Measurements from ENCODE around the gene GPR45. TPM values are rescaled to one million over a fixed set of nuclear protein-coding genes. Genes with fewer than 3 reads are reported as not detected.

Gene GPR45
- total RNA-seq, 1 experiment from 2014 or later, result not detected

GRCh38 chr2:105194022-105194675, 47.4 kb upstream of the GPR45 start (continued):
- TF ChIP-seq ESRRA (CRISPR knock-in tag; IDR thresholded peaks at IDR 0.05; ENCODE audit: borderline replicate concordance), result no peak

- H3K4me1 Mint-ChIP-seq, result peaks cover 12% of the 10 kb centered on the region
- CTCF ChIA-PET, result interaction anchor here (1.3 to 1.6 kb wide), 2 partner anchors 17 to 39 kb away, joined by 3 to 6 read pairs; no protein-coding TSS in a partner anchor
- H3K4me3 Mint-ChIP-seq, result no peak overlapping the region
- H3K9me3 Mint-ChIP-seq, result peaks cover 34% of the 10 kb centered on the region
- TF ChIP-seq MXD4 (CRISPR knock-in tag; IDR thresholded peaks at IDR 0.05; ENCODE audit: borderline replicate concordance), result no peak
- TF ChIP-seq ZNF317 (CRISPR knock-in tag; IDR thresholded peaks at IDR 0.05; ENCODE audit: borderline replicate concordance, low read depth), result no peak
- TF ChIP-seq SOX15 (CRISPR knock-in tag; IDR thresholded peaks at IDR 0.05), result no peak
- no peak for TF ChIP-seq ZNF671 (CRISPR knock-in tag; IDR thresholded peaks at IDR 0.05)
- TF ChIP-seq ARID4B (CRISPR knock-in tag; IDR thresholded peaks at IDR 0.05; ENCODE audit: borderline replicate concordance), result no peak
- no peak for TF ChIP-seq USF2 (CRISPR knock-in tag; IDR thresholded peaks at IDR 0.05)
- no peak for TF ChIP-seq TCF7 (CRISPR knock-in tag; IDR thresholded peaks at IDR 0.05; ENCODE audit: low read depth)
- TF ChIP-seq E2F4 (CRISPR knock-in tag; IDR thresholded peaks at IDR 0.05; ENCODE audit: borderline replicate concordance, low read depth), result no peak
- no peak overlapping the region for H3K27ac Mint-ChIP-seq
- ATAC-seq (no peak), DNase-seq (ENCODE audit: low spot score) (no peak)
- POLR2A ChIA-PET, result no interaction called here
- H3K36me3 Mint-ChIP-seq, result peaks cover 5% of the 10 kb centered on the region
- H3K27me3 Mint-ChIP-seq (ENCODE audit: low read depth), result no peaks in the 10 kb centered on the region
Measured at GRCh38 chr2:105196651-105197050, 44.9 kb upstream of the GPR45 start.

GRCh38 chr2:105215586-105216192, 25.9 kb upstream of the GPR45 start:
- POLR2A ChIA-PET, result no interaction called here
- Mint-ChIP-seq H3K4me1 (0 out of 2 replicates have a peak, but pooled peaks cover 3% of the 10 kb centered on the region), H3K4me3 (no peak overlapping the region), H3K27ac (no peak overlapping the region), H3K9me3 (peaks cover 10% of the 10 kb centered on the region), H3K36me3 (peaks cover 12% of the 10 kb centered on the region), H3K27me3 (ENCODE audit: low read depth) (no peaks in the 10 kb centered on the region)
- CTCF ChIA-PET, result no interaction called here
- ATAC-seq, result no peak
- DNase-seq (ENCODE audit: low spot score), result no peak
- TF ChIP-seq RELA (CRISPR knock-in tag; IDR thresholded peaks at IDR 0.05; ENCODE audit: borderline replicate concordance) (no peak), HMGA2 (CRISPR knock-in tag; IDR thresholded peaks at IDR 0.05) (no peak), ZNF416 (CRISPR knock-in tag; IDR thresholded peaks at IDR 0.05) (no peak), OVOL2 (CRISPR knock-in tag; IDR thresholded peaks at IDR 0.05; ENCODE audit: borderline replicate concordance) (no peak), ZNF281 (CRISPR knock-in tag; IDR thresholded peaks at IDR 0.05) (no peak), ZNF121 (CRISPR knock-in tag; IDR thresholded peaks at IDR 0.05) (no peak), ATF6 (CRISPR knock-in tag; IDR thresholded peaks at IDR 0.05) (no peak), MAX (CRISPR knock-in tag; IDR thresholded peaks at IDR 0.05) (no peak), CTCF (IDR thresholded peaks at IDR 0.05) (no peak), EMX1 (CRISPR knock-in tag; IDR thresholded peaks at IDR 0.05) (no peak)
